Karpas-422 (cell line): ENCODE data around the gene SYNJ2BP. TPM values are rescaled to one million over a fixed set of nuclear protein-coding genes. Genes with fewer than 3 reads are reported as not detected.
A peak's percentile ranks its signal among the peaks of the same experiment; 100 is the strongest.
"Not testable (repeated sequence)": the region's sequence is repeated elsewhere in the genome, so short reads cannot be mapped to it uniquely, and the experiment has no call there.

Source experiments
- DNase-seq: peaks from one replicate; pipeline ENCODE4 v3.0.0-alpha.2; 2015
- H2AFZ ChIP-seq: fragments of 200-600 bp; sonication (generic); 2 replicates; pipeline ENCODE4 v1.6.1; 2014; ENCODE audit warnings: antibody characterized with exemption, low read length, mixed read lengths
- H3K27ac ChIP-seq: fragments of 200-600 bp; sonication (generic); 2 replicates; pipeline ENCODE4 v1.5.1; 2014; ENCODE audit warnings: mild to moderate bottlenecking, low read length, moderate library complexity
- H3K27me3 ChIP-seq: fragments of 200-600 bp; sonication (generic); 2 replicates; pipeline ENCODE4 v1.6.1; 2014; ENCODE audit warnings: low read length, mixed read lengths
- H3K36me3 ChIP-seq: fragments of 200-600 bp; sonication (generic); 2 replicates; pipeline ENCODE4 v1.6.1; 2014; ENCODE audit warnings: low read length, mixed read lengths; ENCODE audit not compliant: insufficient read depth
- H3K4me1 ChIP-seq: fragments of 200-600 bp; sonication (generic); 2 replicates; pipeline ENCODE4 v1.6.1; 2014; ENCODE audit warnings: mild to moderate bottlenecking, low read length, mixed read lengths
- H3K4me2 ChIP-seq: fragments of 200-600 bp; sonication (generic); 2 replicates; pipeline ENCODE4 v1.6.1; 2014; ENCODE audit warnings: low read length, low read depth, mild to moderate bottlenecking; ENCODE audit not compliant: poor library complexity, severe bottlenecking
- H3K4me3 ChIP-seq: fragments of 200-600 bp; sonication (generic); 2 replicates; pipeline ENCODE4 v1.5.1; 2014; ENCODE audit warnings: mild to moderate bottlenecking, antibody characterized with exemption, low read length, mixed read lengths
- H3K79me2 ChIP-seq: fragments of 200-600 bp; sonication (generic); 2 replicates; pipeline ENCODE4 v1.6.1; 2014; ENCODE audit warnings: mild to moderate bottlenecking, low read length, mixed read lengths
- H3K9ac ChIP-seq: fragments of 200-600 bp; sonication (generic); 2 replicates; pipeline ENCODE4 v1.6.0; 2014; ENCODE audit warnings: low read length
- H3K9me2 ChIP-seq: fragments of 200-600 bp; sonication (generic), shearing (Covaris generic); replicated peaks from 2 replicates; pipeline ENCODE4 v1.6.0; 2014; ENCODE audit warnings: mild to moderate bottlenecking, low read length, moderate library complexity; ENCODE audit not compliant: insufficient read depth
- H3K9me3 ChIP-seq: fragments of 300-700, 200-600 bp; sonication (generic); 2 replicates; pipeline ENCODE4 v1.6.1; 2014; ENCODE audit warnings: low read length, mixed read lengths
- H4K20me1 ChIP-seq: fragments of 200-600 bp; sonication (generic); 2 replicates; pipeline ENCODE4 v1.6.1; 2014; ENCODE audit warnings: mild to moderate bottlenecking, antibody characterized with exemption, low read length, low read depth; ENCODE audit not compliant: insufficient read depth
- total RNA-seq: library from RNA; depleted of rRNA; stranded (reverse); fragments of >200 nt; shearing (Covaris generic); gene quantifications from 2 replicates; pipeline ENCODE4 v1.2.3, GENCODE V29; 2014; ENCODE audit warnings: low replicate concordance

The SYNJ2BP gene
- total RNA-seq, 1 experiment from 2014 or later: 7.7 TPM

DNA sequence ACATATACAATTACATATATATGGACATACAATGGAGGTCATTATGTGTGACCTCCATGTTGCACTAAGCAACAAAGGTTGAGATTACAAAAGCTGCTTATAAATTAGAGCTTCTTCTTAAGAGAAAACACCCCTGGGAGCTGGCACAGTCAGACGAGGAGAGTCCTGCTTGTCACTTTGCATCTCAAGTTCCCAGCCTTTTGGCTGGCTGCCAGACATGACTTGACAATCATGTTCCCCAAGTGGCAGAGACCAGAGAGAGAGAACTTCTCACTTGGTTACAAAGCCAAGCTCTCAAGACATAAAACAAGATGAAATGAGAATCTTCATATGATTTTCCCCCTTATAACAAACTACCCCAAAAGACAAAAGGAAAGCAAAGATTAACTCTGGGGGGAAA, 8.5 kb upstream of the SYNJ2BP start:
- no peak overlapping the region for H3K4me3 ChIP-seq
- no peak overlapping the region for H2AFZ ChIP-seq
- no peaks in the 10 kb centered on the region for H3K79me2 ChIP-seq
- peaks cover 8% of the 10 kb centered on the region for H3K4me1 ChIP-seq
- DNase-seq: peak; percentile 80
- H3K27ac ChIP-seq: no peak overlapping the region
- H3K27me3 ChIP-seq: no peaks in the 10 kb centered on the region
- H3K9me3 ChIP-seq: no peaks in the 10 kb centered on the region
- no peaks in the 10 kb centered on the region for H3K36me3 ChIP-seq
- no peak overlapping the region for H3K9ac ChIP-seq
- no peaks in the 10 kb centered on the region for H4K20me1 ChIP-seq
- H3K4me2 ChIP-seq: no peak overlapping the region
- H3K9me2 ChIP-seq: no peaks in the 10 kb centered on the region

GRCh38 chr14:70422538-70422937, 5.6 kb upstream of the SYNJ2BP start:
- H3K36me3 ChIP-seq: no peaks in the 10 kb centered on the region
- no peaks in the 10 kb centered on the region for H4K20me1 ChIP-seq
- H3K27ac ChIP-seq: no peak overlapping the region
- H3K9ac ChIP-seq: no peak overlapping the region
- H3K27me3 ChIP-seq: no peaks in the 10 kb centered on the region
- no peak overlapping the region for H3K4me3 ChIP-seq
- no peak overlapping the region for H2AFZ ChIP-seq
- H3K9me2 ChIP-seq: no peaks in the 10 kb centered on the region
- H3K9me3 ChIP-seq: no peaks in the 10 kb centered on the region
- DNase-seq: no peak
- peaks cover 8% of the 10 kb centered on the region for H3K4me1 ChIP-seq
- H3K79me2 ChIP-seq: no peaks in the 10 kb centered on the region
- H3K4me2 ChIP-seq: no peak overlapping the region

DNA sequence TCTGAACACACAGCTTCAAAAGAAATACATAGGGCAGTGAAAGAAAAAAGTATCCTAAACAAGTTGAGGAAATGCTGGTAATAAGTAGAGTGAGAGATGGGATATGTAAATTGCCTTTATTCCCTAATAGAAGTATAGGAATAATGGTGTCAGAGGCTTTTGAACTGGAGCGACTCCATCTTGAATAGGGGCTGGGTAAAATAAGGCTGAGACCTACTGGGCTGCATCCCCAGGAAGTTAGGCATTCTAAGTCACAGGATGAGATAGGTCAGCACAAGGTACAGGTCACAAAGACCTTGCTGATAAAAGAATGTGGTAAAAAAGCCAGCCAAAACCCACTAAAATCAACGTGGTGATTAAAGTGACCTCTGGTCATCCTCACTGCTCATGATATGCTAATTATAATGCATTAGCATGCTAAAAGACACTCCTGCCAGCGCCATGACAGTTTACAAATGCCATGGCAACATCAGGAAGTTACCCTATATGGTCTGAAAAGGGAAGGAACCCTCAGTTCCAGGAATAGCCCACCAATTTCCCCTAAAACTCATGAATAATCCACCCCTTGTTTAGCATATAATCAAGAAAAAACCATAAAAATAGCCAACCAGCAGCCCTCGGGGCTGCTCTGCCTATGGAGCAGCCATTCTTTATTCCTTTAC, 2.5 kb upstream of the SYNJ2BP start:
- DNase-seq, H4K20me1 ChIP-seq, H3K4me3 ChIP-seq, H3K9ac ChIP-seq, H3K36me3 ChIP-seq, H3K4me2 ChIP-seq, H3K9me3 ChIP-seq, H2AFZ ChIP-seq, H3K27me3 ChIP-seq, H3K79me2 ChIP-seq, H3K9me2 ChIP-seq, H3K27ac ChIP-seq, H3K4me1 ChIP-seq: not testable (repeated sequence)

GRCh38 chr14:70416338-70416724, 559 bp downstream of the SYNJ2BP start:
- no peaks in the 10 kb centered on the region for H3K79me2 ChIP-seq
- 0 out of 2 replicates have a peak, but pooled peaks cover 2% of the 10 kb centered on the region for H3K36me3 ChIP-seq
- no peaks in the 10 kb centered on the region for H3K9me3 ChIP-seq
- H3K4me1 ChIP-seq: peaks cover 9% of the 10 kb centered on the region
- H2AFZ ChIP-seq: peak overlapping the region; percentile 69
- no peak for DNase-seq
- H3K9ac ChIP-seq: peak overlapping the region; percentile 61
- H3K27me3 ChIP-seq: no peaks in the 10 kb centered on the region
- peak overlapping the region; percentile 70 for H3K4me3 ChIP-seq
- no peaks in the 10 kb centered on the region for H3K9me2 ChIP-seq
- H4K20me1 ChIP-seq: no peaks in the 10 kb centered on the region
- peak overlapping the region; percentile 86 for H3K4me2 ChIP-seq
- no peak overlapping the region for H3K27ac ChIP-seq

- H3K36me3 ChIP-seq: 0 out of 2 replicates have a peak, but pooled peaks cover 2% of the 10 kb centered on the region
- no peaks in the 10 kb centered on the region for H3K9me3 ChIP-seq
- H3K27me3 ChIP-seq: no peaks in the 10 kb centered on the region
- no peaks in the 10 kb centered on the region for H3K79me2 ChIP-seq
- H2AFZ ChIP-seq: no peak overlapping the region
- no peaks in the 10 kb centered on the region for H3K9me2 ChIP-seq
- no peak overlapping the region for H3K27ac ChIP-seq
- H3K4me3 ChIP-seq: peak overlapping the region; percentile 70
- peaks cover 9% of the 10 kb centered on the region for H3K4me1 ChIP-seq
- peak overlapping the region; percentile 86 for H3K4me2 ChIP-seq
- H3K9ac ChIP-seq: peak overlapping the region; percentile 23; the same call in 1 of the 2 replicates
- H4K20me1 ChIP-seq: no peaks in the 10 kb centered on the region
- no peak for DNase-seq
Measured at GRCh38 chr14:70415788-70416187, 1.1 kb downstream of the SYNJ2BP start.

GRCh38 chr14:70407621-70408020, 9.3 kb downstream of the SYNJ2BP start:
- DNase-seq: no peak
- Histone ChIP-seq H3K4me2 (no peak overlapping the region), H3K9me3 (no peaks in the 10 kb centered on the region), H3K27me3 (no peaks in the 10 kb centered on the region), H3K9me2 (no peaks in the 10 kb centered on the region), H3K4me3 (no peak overlapping the region), H3K4me1 (no peaks in the 10 kb centered on the region), H2AFZ (no peak overlapping the region), H4K20me1 (no peaks in the 10 kb centered on the region), H3K27ac (no peak overlapping the region), H3K79me2 (no peaks in the 10 kb centered on the region), H3K36me3 (no peaks in the 10 kb centered on the region), H3K9ac (no peak overlapping the region)

GRCh38 chr14:70406216-70406615, 10.7 kb downstream of the SYNJ2BP start:
- H3K4me3 ChIP-seq, H4K20me1 ChIP-seq, H3K79me2 ChIP-seq, H3K27me3 ChIP-seq, H3K27ac ChIP-seq, H3K9me3 ChIP-seq, H3K9ac ChIP-seq, H3K9me2 ChIP-seq, H3K4me1 ChIP-seq, DNase-seq, H3K4me2 ChIP-seq, H3K36me3 ChIP-seq, H2AFZ ChIP-seq: not testable (repeated sequence)

DNA sequence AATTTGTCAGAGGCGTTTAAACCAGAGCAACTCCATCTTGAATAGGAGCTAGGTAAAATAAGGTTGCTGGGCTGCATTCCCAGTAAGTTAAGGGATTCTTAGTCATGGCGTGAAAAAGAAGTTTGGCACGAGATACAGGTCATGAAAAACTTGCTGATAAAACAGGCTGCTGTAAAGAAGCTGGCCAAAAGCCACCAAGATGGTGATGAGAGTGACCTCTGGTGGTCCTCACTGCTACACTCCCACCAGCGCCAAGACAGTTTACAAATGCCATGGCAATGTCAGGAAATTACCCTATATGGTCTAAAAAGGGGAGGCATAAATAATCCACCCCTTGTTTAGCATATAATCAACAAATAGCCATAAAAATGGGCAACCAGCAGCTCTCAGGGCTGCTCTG, 13.6 kb downstream of the SYNJ2BP start:
- H3K79me2 ChIP-seq, H3K27me3 ChIP-seq, DNase-seq: not testable (repeated sequence)

More for the DNA sequence above, 13.6 kb downstream of the SYNJ2BP start:
- not testable (repeated sequence) for H4K20me1 ChIP-seq, H3K27ac ChIP-seq, H3K9me3 ChIP-seq, H3K9me2 ChIP-seq, H3K4me1 ChIP-seq, H3K36me3 ChIP-seq, H3K4me2 ChIP-seq, H3K9ac ChIP-seq, H3K4me3 ChIP-seq, H2AFZ ChIP-seq
